RWPE1 (cell line): ENCODE data around the gene SLC25A30.

Experiments used
- CTCF ChIA-PET: fragments of 350-600 bp; sonication (Branson Sonifier 250); formaldehyde crosslinking; extraction: SDS; loops from one replicate; lab custom pipeline; 2021; lab: Yijun Ruan, JAX
- POLR2A ChIA-PET: fragments of 400-600 bp; formaldehyde crosslinking; extraction: SDS; loops from one replicate; lab custom pipeline; 2020; ENCODE audit warnings: antibody characterized with exemption; ENCODE audit not compliant: low non-redundant PET; lab: Yijun Ruan, JAX
- DNase-seq: peaks from one replicate; pipeline ENCODE4 v3.0.0; 2012; ENCODE audit warnings: low spot score
- H3K27ac ChIP-seq: fragments of 450-650 bp; 2 replicates; pipeline ENCODE4 v1.5.1; 2017
- TF ChIP-seq, protein P1 (sequence below): fragments of 450-650 bp; conservative IDR thresholded peaks from 2 replicates; pipeline ENCODE4 v1.5.1; 2017; ENCODE audit warnings: low read depth, mild to moderate bottlenecking

SLC25A30 gene

DNA sequence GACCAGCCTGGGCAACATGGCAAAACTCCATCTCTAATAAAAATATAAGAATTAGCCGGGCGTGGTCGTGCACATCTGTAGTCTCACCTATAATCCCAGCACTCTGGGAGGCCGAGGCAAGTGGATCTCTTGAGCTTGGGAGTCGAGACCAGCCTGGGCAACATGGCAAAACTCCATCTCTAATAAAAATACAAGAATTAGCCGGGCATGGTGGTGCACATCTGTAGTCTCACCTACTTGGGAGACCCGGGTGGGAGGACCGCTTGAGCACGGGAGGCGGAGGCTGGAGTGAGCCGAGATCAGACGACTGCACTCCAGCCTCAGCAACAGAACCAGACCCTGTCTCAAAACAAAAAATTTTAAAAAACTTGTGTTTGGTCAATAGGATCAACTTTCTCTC is 7.7 kb downstream of the SLC25A30 start:
- DNase-seq = no peak
- peak overlapping the region; percentile 30 for H3K27ac ChIP-seq
- TF ChIP-seq, protein P1, sequence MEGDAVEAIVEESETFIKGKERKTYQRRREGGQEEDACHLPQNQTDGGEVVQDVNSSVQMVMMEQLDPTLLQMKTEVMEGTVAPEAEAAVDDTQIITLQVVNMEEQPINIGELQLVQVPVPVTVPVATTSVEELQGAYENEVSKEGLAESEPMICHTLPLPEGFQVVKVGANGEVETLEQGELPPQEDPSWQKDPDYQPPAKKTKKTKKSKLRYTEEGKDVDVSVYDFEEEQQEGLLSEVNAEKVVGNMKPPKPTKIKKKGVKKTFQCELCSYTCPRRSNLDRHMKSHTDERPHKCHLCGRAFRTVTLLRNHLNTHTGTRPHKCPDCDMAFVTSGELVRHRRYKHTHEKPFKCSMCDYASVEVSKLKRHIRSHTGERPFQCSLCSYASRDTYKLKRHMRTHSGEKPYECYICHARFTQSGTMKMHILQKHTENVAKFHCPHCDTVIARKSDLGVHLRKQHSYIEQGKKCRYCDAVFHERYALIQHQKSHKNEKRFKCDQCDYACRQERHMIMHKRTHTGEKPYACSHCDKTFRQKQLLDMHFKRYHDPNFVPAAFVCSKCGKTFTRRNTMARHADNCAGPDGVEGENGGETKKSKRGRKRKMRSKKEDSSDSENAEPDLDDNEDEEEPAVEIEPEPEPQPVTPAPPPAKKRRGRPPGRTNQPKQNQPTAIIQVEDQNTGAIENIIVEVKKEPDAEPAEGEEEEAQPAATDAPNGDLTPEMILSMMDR = no peak
- ChIA-PET POLR2A (no interaction called here), CTCF (no interaction called here)

GRCh38 chr13:45410001-45410400 is 8.2 kb downstream of the SLC25A30 start:
- CTCF ChIA-PET = no interaction called here
- H3K27ac ChIP-seq = peak overlapping the region; percentile 30; the same call in 1 of the 2 replicates
- no peak for DNase-seq
- TF ChIP-seq, protein P1 = no peak
- POLR2A ChIA-PET = no interaction called here

DNA sequence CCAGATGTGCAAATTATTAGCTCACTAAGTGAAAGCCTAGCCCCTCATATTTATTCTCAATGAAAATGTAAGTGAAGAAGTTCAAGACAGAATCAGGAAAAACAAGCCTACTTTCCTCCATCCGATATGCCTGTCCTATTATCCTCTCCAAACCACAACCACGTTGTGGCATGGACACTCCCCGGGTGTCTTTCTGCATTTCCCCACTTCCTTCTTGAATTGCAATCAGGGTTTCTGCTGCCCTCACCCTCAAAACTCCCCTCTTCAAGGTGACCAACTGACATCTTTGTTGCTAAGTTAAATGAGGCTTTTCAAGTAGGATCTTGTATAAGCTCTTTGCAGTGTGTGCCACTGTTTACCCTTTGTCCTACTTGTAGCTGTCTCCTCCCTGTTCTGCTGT is 11.8 kb downstream of the SLC25A30 start:
- TF ChIP-seq, protein P1 = no peak
- DNase-seq = no peak
- POLR2A ChIA-PET = no interaction called here
- CTCF ChIA-PET = interaction anchor here (0.7 kb wide), 1 partner anchor 10 kb away, joined by 3 read pairs; no protein-coding TSS in a partner anchor
- no peak overlapping the region for H3K27ac ChIP-seq

- CTCF ChIA-PET = no interaction called here
- DNase-seq = no peak
- H3K27ac ChIP-seq = no peak overlapping the region
- POLR2A ChIA-PET = no interaction called here
- TF ChIP-seq, protein P1 = no peak
These were observed 15.1 kb downstream of the SLC25A30 start for GRCh38 chr13:45403081-45403480.

DNA sequence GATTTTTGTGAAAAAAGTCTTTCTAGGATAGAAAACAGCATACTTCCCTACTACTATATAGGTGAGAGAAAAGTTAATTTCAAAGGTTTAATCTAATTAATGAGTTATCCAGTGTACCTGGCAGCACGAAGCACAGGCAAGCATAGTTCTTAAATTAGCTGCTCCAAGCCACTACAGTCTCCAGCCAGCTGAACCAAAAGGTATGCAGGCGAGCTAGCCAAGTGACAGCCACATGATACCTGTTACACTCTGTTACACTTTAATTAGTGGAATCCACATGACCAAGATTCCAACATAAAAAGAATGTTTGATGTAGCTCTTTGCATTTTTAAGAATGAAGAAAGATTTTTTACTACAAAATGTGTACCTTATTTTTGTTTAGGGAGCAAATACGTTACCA is 15.5 kb downstream of the SLC25A30 start:
- TF ChIP-seq, protein P1 = no peak
- CTCF ChIA-PET = no interaction called here
- POLR2A ChIA-PET = no interaction called here
- H3K27ac ChIP-seq = no peak overlapping the region
- no peak for DNase-seq

DNA sequence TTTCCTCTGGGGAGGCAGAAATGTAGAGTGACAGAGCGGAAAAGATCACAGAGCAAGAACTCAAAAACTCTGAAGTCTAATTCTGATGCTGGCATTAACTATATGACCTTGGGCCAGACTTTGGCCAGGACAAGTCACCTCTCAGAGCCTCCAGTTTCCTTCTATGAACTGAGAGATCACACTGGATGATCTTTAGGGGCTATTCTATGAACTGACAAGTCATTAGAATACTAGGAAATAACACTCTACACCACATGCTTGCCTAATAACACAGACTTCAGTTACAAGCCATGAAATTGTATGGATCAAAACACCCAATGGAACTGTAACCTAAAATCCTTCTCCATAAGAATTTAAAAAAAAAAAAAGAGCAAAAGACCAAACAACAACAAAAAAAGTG is 16.9 kb downstream of the SLC25A30 start:
- no peak for DNase-seq
- ChIA-PET POLR2A (no interaction called here), CTCF (no interaction called here)

More for the DNA sequence above, 16.9 kb downstream of the SLC25A30 start:
- TF ChIP-seq, protein P1 = no peak
- no peak overlapping the region for H3K27ac ChIP-seq
